HPDE6-E6E7 (cell line): Measurements from ENCODE around the gene ZNHIT2.

Experiments used
- DNase-seq: peaks from one replicate; pipeline ENCODE4 v3.0.0; 2011; ENCODE audit warnings: missing footprints; ENCODE audit errors: extremely low spot score

Gene ZNHIT2

DNA sequence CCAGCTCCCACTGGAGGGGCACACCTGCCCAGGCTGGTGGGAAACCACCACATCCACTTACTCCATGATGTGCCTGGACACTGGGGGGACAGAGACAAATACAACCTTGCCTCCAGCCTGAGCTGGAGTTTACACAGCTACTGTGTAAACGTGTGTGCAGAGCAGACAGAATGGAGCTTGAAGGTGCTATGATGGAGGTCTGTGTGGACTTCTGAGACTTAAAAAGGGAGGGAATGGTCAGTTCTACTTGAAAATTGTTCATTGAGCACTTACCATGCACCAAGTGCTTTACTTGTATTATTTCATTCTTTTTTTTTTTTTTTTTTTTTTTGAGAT lies 44.9 kb downstream of the ZNHIT2 start:
- no peak for DNase-seq

DNA sequence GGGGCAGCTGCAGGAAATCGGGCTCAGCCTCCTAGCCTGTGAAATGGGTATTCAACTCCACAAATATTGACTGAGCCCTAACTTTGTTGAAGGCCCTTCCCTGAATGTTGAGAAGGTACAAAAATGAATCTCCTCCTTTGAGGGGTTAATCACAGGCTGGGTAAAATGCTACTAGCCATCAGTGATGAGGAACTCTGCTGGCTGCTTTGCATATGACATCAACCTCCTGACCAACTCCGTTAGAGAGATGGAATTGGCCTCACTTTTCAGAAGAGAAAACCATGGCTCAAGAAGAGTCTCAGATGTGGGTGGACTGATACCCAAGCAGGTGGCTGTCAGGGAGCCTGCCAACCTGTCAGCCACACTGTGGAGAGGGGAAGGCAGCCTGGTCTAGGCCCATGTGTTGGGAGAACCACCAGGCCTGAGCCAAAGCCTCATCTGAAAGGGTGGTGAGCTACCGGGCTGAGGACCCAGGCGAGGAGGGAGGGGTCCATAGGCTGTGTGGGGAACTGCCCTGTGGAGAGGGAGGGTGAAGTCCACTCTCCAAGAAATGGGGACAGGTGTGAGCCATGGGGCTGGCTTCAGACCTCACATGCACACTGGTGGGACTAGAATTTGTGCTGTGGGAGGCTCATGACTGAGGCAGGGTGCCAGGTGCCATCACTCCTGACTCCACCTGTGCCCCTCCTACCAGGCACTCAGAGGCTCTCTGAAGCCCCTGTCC lies 45.4 kb downstream of the ZNHIT2 start:
- DNase-seq, result no peak

DNA sequence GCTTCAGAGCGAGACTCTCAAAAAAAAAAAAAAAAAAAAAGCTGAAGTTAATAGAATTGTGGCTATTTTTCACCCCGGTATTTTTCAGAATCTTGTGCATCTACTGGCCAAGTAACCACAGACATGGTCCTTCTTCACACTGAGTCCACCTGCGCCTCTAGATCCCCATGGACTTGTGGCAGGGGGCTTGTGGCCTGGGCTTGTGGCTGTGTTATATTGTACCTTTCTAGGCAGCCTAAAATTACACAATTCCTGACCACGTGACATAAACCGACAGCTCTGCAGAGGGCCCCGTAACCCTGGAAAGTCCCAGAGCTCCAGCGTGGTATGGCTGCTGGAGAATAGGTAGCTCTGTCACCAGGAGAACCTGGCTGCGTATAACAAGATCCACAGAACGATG lies 48.3 kb downstream of the ZNHIT2 start:
- no peak for DNase-seq

DNA sequence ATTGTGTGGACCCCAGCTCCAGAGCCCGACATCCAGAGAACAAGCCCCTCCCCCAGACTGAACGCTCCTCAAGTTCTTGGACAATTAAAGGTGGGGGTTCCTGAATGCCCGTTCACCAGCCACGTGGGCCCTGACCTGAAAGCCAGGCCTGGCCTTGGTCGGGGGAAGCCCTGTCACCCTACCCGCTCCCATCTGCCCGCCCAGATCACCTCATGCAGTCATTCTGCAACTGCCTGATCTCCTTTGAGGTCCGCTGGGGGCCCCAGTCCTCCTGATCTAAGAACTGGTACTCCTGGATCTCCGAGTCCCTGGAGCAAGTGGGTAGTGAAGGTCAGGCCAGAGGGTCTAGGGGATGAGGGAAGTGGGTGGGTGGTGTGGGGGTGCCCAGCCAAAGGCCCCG lies 50.1 kb downstream of the ZNHIT2 start:
- DNase-seq, result no peak

DNA sequence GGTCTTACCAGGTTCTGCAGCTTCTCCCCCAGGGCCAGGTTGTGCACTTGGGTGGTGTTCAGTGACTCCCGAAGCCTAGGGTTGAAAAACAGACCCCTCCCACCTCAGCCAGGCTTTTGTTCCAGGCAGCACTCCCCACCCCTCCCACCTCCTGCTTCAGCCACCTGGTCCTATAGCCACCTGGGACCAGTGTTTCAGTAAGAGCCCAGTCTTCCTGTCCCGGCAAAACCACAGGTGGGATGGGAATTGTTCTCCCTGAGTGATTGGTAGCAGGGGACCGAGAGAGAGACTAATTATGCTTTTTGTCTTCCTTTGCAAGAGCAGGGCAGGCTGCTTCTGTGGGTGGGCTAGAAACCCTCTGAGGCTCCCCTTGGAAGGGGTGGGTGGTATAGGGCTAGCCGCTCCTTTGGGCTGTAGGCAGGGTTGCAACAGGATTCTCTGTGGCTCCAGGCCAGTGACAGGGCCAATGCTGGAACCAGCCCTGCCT lies 50.7 kb downstream of the ZNHIT2 start:
- no peak for DNase-seq
